IPS-15b (cell line): ENCODE data around the gene JAZF1.

Experiments used
- H3K27me3 ChIP-seq: one replicate; pipeline ENCODE4 v1.6.1; 2013; ENCODE audit warnings: low read length; ENCODE audit not compliant: control insufficient read depth, insufficient read depth
- H3K36me3 ChIP-seq: one replicate; pipeline ENCODE4 v1.6.1; 2013; ENCODE audit warnings: low read length; ENCODE audit not compliant: control insufficient read depth, insufficient read depth
- H3K4me1 ChIP-seq: one replicate; pipeline ENCODE4 v1.6.1; 2013; ENCODE audit warnings: mild to moderate bottlenecking, low read length; ENCODE audit not compliant: control insufficient read depth, insufficient read depth
- H3K4me3 ChIP-seq: one replicate; pipeline ENCODE4 v1.5.1; 2013; ENCODE audit warnings: low read depth, low read length
- H3K9ac ChIP-seq: one replicate; pipeline ENCODE4 v1.6.1; 2013; ENCODE audit warnings: low read depth, mild to moderate bottlenecking, low read length
- H3K9me3 ChIP-seq: one replicate; pipeline ENCODE4 v1.6.1; 2013; ENCODE audit warnings: mild to moderate bottlenecking, low read length; ENCODE audit not compliant: control insufficient read depth, insufficient read depth

The JAZF1 gene

GRCh38 chr7:28207486-28208158, 27.0 kb upstream of the JAZF1 start:
- H3K4me3 ChIP-seq, result no peak overlapping the region
- H3K27me3 ChIP-seq, result no peaks in the 10 kb centered on the region
- H3K9ac ChIP-seq, result no peak overlapping the region
- no peaks in the 10 kb centered on the region for H3K9me3 ChIP-seq
- no peaks in the 10 kb centered on the region for H3K4me1 ChIP-seq
- no peaks in the 10 kb centered on the region for H3K36me3 ChIP-seq

- no peak overlapping the region for H3K9ac ChIP-seq
- H3K36me3 ChIP-seq, result no peaks in the 10 kb centered on the region
These were observed 24.9 kb upstream of the JAZF1 start for GRCh38 chr7:28205506-28205905.

GRCh38 chr7:28203508-28204240, 23.1 kb upstream of the JAZF1 start:
- H3K9ac ChIP-seq, result no peak overlapping the region
- no peaks in the 10 kb centered on the region for H3K9me3 ChIP-seq
- no peaks in the 10 kb centered on the region for H3K27me3 ChIP-seq
- no peaks in the 10 kb centered on the region for H3K36me3 ChIP-seq
- H3K4me3 ChIP-seq, result no peak overlapping the region
- no peaks in the 10 kb centered on the region for H3K4me1 ChIP-seq

More at GRCh38 chr7:28205506-28205905, 24.9 kb upstream of the JAZF1 start:
- no peaks in the 10 kb centered on the region for H3K4me1 ChIP-seq
- no peaks in the 10 kb centered on the region for H3K27me3 ChIP-seq
- H3K4me3 ChIP-seq, result no peak overlapping the region
- H3K9me3 ChIP-seq, result no peaks in the 10 kb centered on the region

- H3K27me3 ChIP-seq, result no peaks in the 10 kb centered on the region
- H3K4me3 ChIP-seq, result no peak overlapping the region
- H3K36me3 ChIP-seq, result no peaks in the 10 kb centered on the region
- H3K9me3 ChIP-seq, result no peaks in the 10 kb centered on the region
- H3K4me1 ChIP-seq, result no peaks in the 10 kb centered on the region
- no peak overlapping the region for H3K9ac ChIP-seq
These were observed 21.6 kb upstream of the JAZF1 start for GRCh38 chr7:28202222-28202621.

GRCh38 chr7:28201131-28201530, 20.5 kb upstream of the JAZF1 start:
- Histone ChIP-seq H3K9ac (no peak overlapping the region), H3K27me3 (no peaks in the 10 kb centered on the region), H3K36me3 (no peaks in the 10 kb centered on the region), H3K4me3 (no peak overlapping the region), H3K4me1 (no peaks in the 10 kb centered on the region), H3K9me3 (no peaks in the 10 kb centered on the region)

- H3K36me3 ChIP-seq, result no peaks in the 10 kb centered on the region
- no peak overlapping the region for H3K9ac ChIP-seq
- H3K4me3 ChIP-seq, result no peak overlapping the region
- no peaks in the 10 kb centered on the region for H3K4me1 ChIP-seq
- no peaks in the 10 kb centered on the region for H3K27me3 ChIP-seq
- no peaks in the 10 kb centered on the region for H3K9me3 ChIP-seq
These were observed 20.0 kb upstream of the JAZF1 start for GRCh38 chr7:28200598-28200997.

GRCh38 chr7:28199021-28199510, 18.5 kb upstream of the JAZF1 start:
- Histone ChIP-seq H3K4me3 (no peak overlapping the region), H3K27me3 (no peaks in the 10 kb centered on the region), H3K36me3 (no peaks in the 10 kb centered on the region), H3K9me3 (no peaks in the 10 kb centered on the region), H3K4me1 (peaks cover 3% of the 10 kb centered on the region), H3K9ac (no peak overlapping the region)

GRCh38 chr7:28195910-28196620, 15.5 kb upstream of the JAZF1 start:
- no peaks in the 10 kb centered on the region for H3K27me3 ChIP-seq
- no peak overlapping the region for H3K9ac ChIP-seq
- no peak overlapping the region for H3K4me3 ChIP-seq
- H3K4me1 ChIP-seq, result peaks cover 6% of the 10 kb centered on the region
- no peaks in the 10 kb centered on the region for H3K36me3 ChIP-seq
- H3K9me3 ChIP-seq, result no peaks in the 10 kb centered on the region

GRCh38 chr7:28192786-28193585, 12.4 kb upstream of the JAZF1 start:
- Histone ChIP-seq H3K4me3 (no peak overlapping the region), H3K9ac (no peak overlapping the region), H3K4me1 (peaks cover 12% of the 10 kb centered on the region), H3K36me3 (no peaks in the 10 kb centered on the region), H3K27me3 (no peaks in the 10 kb centered on the region), H3K9me3 (no peaks in the 10 kb centered on the region)

- H3K9me3 ChIP-seq, result no peaks in the 10 kb centered on the region
- H3K27me3 ChIP-seq, result no peaks in the 10 kb centered on the region
These were observed 11.2 kb upstream of the JAZF1 start for GRCh38 chr7:28191751-28192150.

GRCh38 chr7:28191184-28191583, 10.6 kb upstream of the JAZF1 start:
- no peaks in the 10 kb centered on the region for H3K27me3 ChIP-seq
- H3K4me1 ChIP-seq, result peaks cover 12% of the 10 kb centered on the region
- no peaks in the 10 kb centered on the region for H3K36me3 ChIP-seq
- no peak overlapping the region for H3K9ac ChIP-seq
- H3K9me3 ChIP-seq, result no peaks in the 10 kb centered on the region
- H3K4me3 ChIP-seq, result no peak overlapping the region

More at GRCh38 chr7:28191751-28192150, 11.2 kb upstream of the JAZF1 start:
- Histone ChIP-seq H3K9ac (no peak overlapping the region), H3K36me3 (no peaks in the 10 kb centered on the region), H3K4me1 (peaks cover 12% of the 10 kb centered on the region), H3K4me3 (no peak overlapping the region)
